Suprapubic skin (tissue), 3 donors: ENCODE measurements around the gene CLIC3.

Experiments
- CTCF ChIP-seq, 2 donors: fragments of 200-600 bp in 1 of 2; fragments of 450-650 bp in 1 of 2; sonication (generic) in 1 of 2; IDR thresholded peaks; one replicate each; pipeline ENCODE4 v1.5.1; 2016 to 2019; ENCODE audit warnings: antibody characterized with exemption in 2 of 2, mild to moderate bottlenecking in 1 of 2, moderate library complexity in 1 of 2
- POLR2A ChIP-seq, 2 donors: fragments of 450-650 bp; IDR thresholded peaks; one replicate each; pipeline ENCODE4 v1.6.1; 2017; ENCODE audit warnings: antibody characterized with exemption in 2 of 2, mild to moderate bottlenecking in 2 of 2, moderate library complexity in 2 of 2

- no peak for TF ChIP-seq POLR2A (IDR thresholded peaks at IDR 0.05)
- TF ChIP-seq CTCF (IDR thresholded peaks at IDR 0.05): no peak
Measured at GRCh38 chr9:136953771-136954269, 42.5 kb downstream of the CLIC3 start.
